SU-DHL-6 (cell line): ENCODE results near the gene MAGEE1.

Source experiments
- H2AFZ ChIP-seq: fragments of 200-600 bp; sonication (generic); 2 replicates; pipeline ENCODE4 v1.6.1; 2014; ENCODE audit warnings: low read depth, mild to moderate bottlenecking, moderate library complexity, mixed read lengths, antibody characterized with exemption, low read length; ENCODE audit not compliant: severe bottlenecking
- H3F3A ChIP-seq: fragments of 200-600 bp; shearing (Covaris generic); 2 replicates; pipeline ENCODE4 v1.6.0; 2016; ENCODE audit warnings: antibody characterized with exemption, mild to moderate bottlenecking; ENCODE audit not compliant: insufficient read depth
- H3K27ac ChIP-seq: fragments of 200-600 bp; sonication (generic); 2 replicates; pipeline ENCODE4 v1.5.1; 2016; ENCODE audit warnings: low read depth, mild to moderate bottlenecking, low read length, moderate library complexity, mixed read lengths
- H3K27me3 ChIP-seq: fragments of 200-600 bp; sonication (generic), shearing (Covaris generic); 2 replicates; pipeline ENCODE4 v1.6.0; 2014; ENCODE audit warnings: mild to moderate bottlenecking, low read length
- H3K36me3 ChIP-seq: fragments of 200-600 bp; sonication (generic); 2 replicates; pipeline ENCODE4 v1.6.1; 2014; ENCODE audit warnings: mild to moderate bottlenecking, low read length, mixed read lengths
- H3K4me2 ChIP-seq: fragments of 300-600, 200-600 bp; shearing (Covaris generic), sonication (generic); 2 replicates; pipeline ENCODE4 v1.6.0; 2014; ENCODE audit warnings: low read length, low read depth, mild to moderate bottlenecking; ENCODE audit not compliant: poor library complexity, severe bottlenecking
- H3K4me3 ChIP-seq: fragments of 200-600 bp; sonication (generic); 2 replicates; pipeline ENCODE4 v1.5.1; 2014; ENCODE audit warnings: antibody characterized with exemption, low read length, mild to moderate bottlenecking, mixed read lengths; ENCODE audit not compliant: insufficient read depth, poor library complexity, severe bottlenecking
- H3K79me2 ChIP-seq: fragments of 200-600 bp; sonication (generic); 2 replicates; pipeline ENCODE4 v1.6.1; 2014; ENCODE audit warnings: mild to moderate bottlenecking, low read length, moderate library complexity; ENCODE audit not compliant: insufficient read depth
- H3K9ac ChIP-seq: fragments of 200-600 bp; sonication (generic); 2 replicates; pipeline ENCODE4 v1.7.0; 2014; ENCODE audit warnings: mild to moderate bottlenecking, low read length
- H3K9me2 ChIP-seq: fragments of 200-600 bp; sonication (generic); replicated peaks from 2 replicates; pipeline ENCODE4 v1.6.1; 2014; ENCODE audit warnings: low read length; ENCODE audit not compliant: insufficient read depth
- H3K9me3 ChIP-seq: fragments of 200-600 bp; sonication (generic); 2 replicates; pipeline ENCODE4 v1.6.1; 2014; ENCODE audit warnings: low read length, mixed read lengths; ENCODE audit not compliant: insufficient read depth
- H4K20me1 ChIP-seq: fragments of 200-600 bp; sonication (generic); 2 replicates; pipeline ENCODE4 v1.6.1; 2014; ENCODE audit warnings: low read depth, mild to moderate bottlenecking, antibody characterized with exemption, low read length, moderate library complexity, mixed read lengths
- CTCF ChIP-seq: fragments of 200-600 bp; sonication (generic); IDR thresholded peaks from one replicate; pipeline ENCODE4 v1.5.1; 2017; ENCODE audit warnings: antibody characterized with exemption, mild to moderate bottlenecking, low read length, moderate library complexity; ENCODE audit not compliant: insufficient read depth, poor library complexity, severe bottlenecking
- EZH2phosphoT487 ChIP-seq: fragments of 200-600 bp; sonication (generic), shearing (Covaris generic); conservative IDR thresholded peaks from 2 replicates; pipeline ENCODE4 v1.6.1; 2018; ENCODE audit warnings: mild to moderate bottlenecking, antibody characterized with exemption, low read length, moderate library complexity, mixed read lengths

MAGEE1 gene

GRCh38 chrX:76427560-76428242, at the start of gene MAGEE1:
TSS of gene MAGEE1 (plus strand) at chrX:76427710. CDS start at chrX:76427931, 221 bp downstream.
- Histone ChIP-seq H3K4me3 (peak within 1 kb of the TSS; percentile 69), H3K9me2 (no peaks in the 10 kb centered on the region), H2AFZ (peak within 1 kb of the TSS; percentile 93), H3K27ac (no peak within 1 kb of the TSS; the same call in 1 of the 2 replicates), H3K9me3 (no peaks in the 10 kb centered on the region), H4K20me1 (no peaks in the 10 kb centered on the region), H3K9ac (peak within 1 kb of the TSS; percentile 71), H3K4me2 (peak within 1 kb of the TSS; percentile 58), H3K79me2 (no peaks in the 10 kb centered on the region), H3K27me3 (no peaks in the 10 kb centered on the region), H3F3A (no peaks in the 10 kb centered on the region), H3K36me3 (no peaks in the 10 kb centered on the region)
- no peak for TF ChIP-seq CTCF
- TF ChIP-seq EZH2phosphoT487: no peak

- no peak for TF ChIP-seq CTCF
- no peak for TF ChIP-seq EZH2phosphoT487
- Histone ChIP-seq H3K9me3 (no peaks in the 10 kb centered on the region), H3K27me3 (no peaks in the 10 kb centered on the region), H3K4me2 (no peak overlapping the region), H3F3A (no peaks in the 10 kb centered on the region), H3K9me2 (no peaks in the 10 kb centered on the region), H3K79me2 (no peaks in the 10 kb centered on the region), H2AFZ (no peak overlapping the region), H4K20me1 (no peaks in the 10 kb centered on the region), H3K36me3 (no peaks in the 10 kb centered on the region), H3K9ac (no peak overlapping the region), H3K27ac (no peak overlapping the region), H3K4me3 (no peak overlapping the region)
Measured at GRCh38 chrX:76398970-76399369, 28.5 kb upstream of the MAGEE1 start.

GRCh38 chrX:76407795-76408194, 19.7 kb upstream of the MAGEE1 start:
- no peak overlapping the region for H3K4me3 ChIP-seq
- H3K27me3 ChIP-seq: no peaks in the 10 kb centered on the region
- H3K79me2 ChIP-seq: no peaks in the 10 kb centered on the region
- H3F3A ChIP-seq: no peaks in the 10 kb centered on the region
- no peaks in the 10 kb centered on the region for H3K9me2 ChIP-seq
- TF ChIP-seq CTCF: no peak
- no peak for TF ChIP-seq EZH2phosphoT487
- no peaks in the 10 kb centered on the region for H4K20me1 ChIP-seq
- no peak overlapping the region for H3K9ac ChIP-seq
- no peaks in the 10 kb centered on the region for H3K36me3 ChIP-seq
- H3K4me2 ChIP-seq: no peak overlapping the region
- no peak overlapping the region for H2AFZ ChIP-seq
- H3K9me3 ChIP-seq: no peaks in the 10 kb centered on the region
- H3K27ac ChIP-seq: no peak overlapping the region
